Ovary (tissue), 9 donors: ENCODE measurements around the gene NIPSNAP2. TPM values are rescaled to one million over a fixed set of nuclear protein-coding genes. Genes with fewer than 3 reads are reported as not detected.
"Not testable (repeated sequence)": the region's sequence is repeated elsewhere in the genome, so short reads cannot be mapped to it uniquely, and the experiment has no call there.

Source experiments
- DNase-seq, 5 donors: peaks; one replicate each; pipeline ENCODE4 v3.0.0-alpha.2; 2019 to 2020
- H3K27ac ChIP-seq, 2 donors: fragments of 200-600 bp; one replicate each; pipeline versions ENCODE4 v1.5.1 to v1.8.0; 2019 to 2022
- H3K27me3 ChIP-seq: fragments of 200-600 bp; one replicate; pipeline ENCODE4 v1.8.0; 2022
- H3K36me3 ChIP-seq: fragments of 200-600 bp; sonication (generic); one replicate; pipeline ENCODE4 v1.5.1; 2019
- H3K4me1 ChIP-seq: one replicate; pipeline ENCODE4 v1.8.1; 2013; ENCODE audit warnings: mild to moderate bottlenecking, moderate library complexity; ENCODE audit not compliant: insufficient read depth
- H3K4me3 ChIP-seq: fragments of 200-600 bp; sonication (generic); one replicate; pipeline ENCODE4 v1.5.1; 2017
- H3K9me3 ChIP-seq, 2 donors: fragments of 200-600 bp in 1 of 2; sonication (generic) in 1 of 2; one replicate each; pipeline versions ENCODE4 v1.5.1 to v1.8.1; 2013 to 2019; ENCODE audit warnings: mild to moderate bottlenecking in 1 of 2, moderate library complexity in 1 of 2
- EP300 ChIP-seq: sonication (generic); formaldehyde crosslinking; IDR thresholded peaks from one replicate; pipeline ENCODE4 v1.6.1; 2017; ENCODE audit warnings: antibody characterized with exemption
- POLR2A ChIP-seq: fragments of 450-650 bp; IDR thresholded peaks from one replicate; pipeline ENCODE4 v1.6.1; 2017; ENCODE audit warnings: antibody characterized with exemption, mild to moderate bottlenecking, moderate library complexity
- WGBS, 3 donors: extraction: QIAGEN DNeasy Blood & Tissue Kit in 1 of 3; methylation state at CpG; one replicate each; pipeline versions ENCODE4 v1.1.5 to v1.1.7; 2013 to 2017; 5-methylcytosine and 5-hydroxymethylcytosine counted together
- intact Hi-C, 4 donors: fragments of 100-400 bp; cut with DNase I; formaldehyde crosslinking; loops; one replicate each; pipeline versions ENCODE4 v1.11.0 to v1.15.1; 2022 to 2023
- polyA plus RNA-seq, 2 donors: library from polyadenylated mRNA; stranded (reverse); fragments of 200-250 nt in 1 of 2; fragments of 350-450 nt in 1 of 2; fragmentation: Illumina TruSeq in 1 of 2; extraction: RNeasy Lipid Tissue Mini Kit (QIAGEN cat#74804) in 1 of 2; gene quantifications; one replicate each; pipeline ENCODE4 v1.2.3, GENCODE V29; 2013 to 2014
- total RNA-seq, 7 donors: library from RNA; depleted of rRNA in 2 of 7; stranded (reverse); fragments of >200 nt in 2 of 7; fragmentation: NEBNext Ultra II Directional in 3 of 7; extraction: Animal tissue kit (Norgen Biotek cat#: 25700) in 3 of 7; gene quantifications; one replicate each; pipeline versions ENCODE4 v1.1.0 to v1.2.4, GENCODE V29; 2016 to 2023
- TF ChIP-seq, protein P1 (sequence below), 3 donors: fragments of 450-650 bp in 2 of 3; fragments of 200-600 bp in 1 of 3; IDR thresholded peaks; one replicate each; pipeline versions ENCODE4 v1.5.1 to v1.8.0; 2016 to 2022; ENCODE audit warnings: antibody characterized with exemption in 3 of 3, mild to moderate bottlenecking in 1 of 3
- donor health status: DM: no; HTN: no; CAD: no; lungs with moderate emphysema.
- donor health status: DM: no; HTN: no; CAD: no.
- donor health status: Bipolar disorder and iron deficiency.
- donor health status: DM: yes; HTN: yes; CAD: no.
- donor health status: DM: no; HTN: no; CAD: no.
- donor health status: DM: yes; HTN: yes; CAD: no.

The NIPSNAP2 gene
- total and polyA plus RNA-seq, 9 donors: 41.0 to 78.5 (median 56.9) TPM

DNA sequence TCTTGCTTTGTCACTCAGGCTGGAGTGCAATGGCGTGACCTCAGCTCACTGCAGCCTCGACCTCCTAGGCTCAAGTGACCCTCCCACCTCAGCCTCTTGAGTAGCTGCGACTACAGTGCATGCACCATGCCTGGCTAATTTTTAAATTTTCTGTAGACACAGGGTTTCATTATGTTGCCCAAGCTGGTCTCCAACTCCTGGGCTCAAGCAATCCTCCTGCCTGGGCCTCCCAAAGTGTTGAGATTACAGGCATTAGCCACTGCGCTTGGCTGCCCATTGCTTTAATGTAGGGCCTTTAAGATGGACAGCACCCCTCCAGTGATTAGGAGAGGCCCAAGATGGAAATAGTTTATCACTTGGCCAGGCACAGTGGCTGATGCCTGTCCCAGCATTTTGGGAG is 39.4 kb downstream of the NIPSNAP2 start:
- no peak for TF ChIP-seq POLR2A
- TF ChIP-seq, protein P1, sequence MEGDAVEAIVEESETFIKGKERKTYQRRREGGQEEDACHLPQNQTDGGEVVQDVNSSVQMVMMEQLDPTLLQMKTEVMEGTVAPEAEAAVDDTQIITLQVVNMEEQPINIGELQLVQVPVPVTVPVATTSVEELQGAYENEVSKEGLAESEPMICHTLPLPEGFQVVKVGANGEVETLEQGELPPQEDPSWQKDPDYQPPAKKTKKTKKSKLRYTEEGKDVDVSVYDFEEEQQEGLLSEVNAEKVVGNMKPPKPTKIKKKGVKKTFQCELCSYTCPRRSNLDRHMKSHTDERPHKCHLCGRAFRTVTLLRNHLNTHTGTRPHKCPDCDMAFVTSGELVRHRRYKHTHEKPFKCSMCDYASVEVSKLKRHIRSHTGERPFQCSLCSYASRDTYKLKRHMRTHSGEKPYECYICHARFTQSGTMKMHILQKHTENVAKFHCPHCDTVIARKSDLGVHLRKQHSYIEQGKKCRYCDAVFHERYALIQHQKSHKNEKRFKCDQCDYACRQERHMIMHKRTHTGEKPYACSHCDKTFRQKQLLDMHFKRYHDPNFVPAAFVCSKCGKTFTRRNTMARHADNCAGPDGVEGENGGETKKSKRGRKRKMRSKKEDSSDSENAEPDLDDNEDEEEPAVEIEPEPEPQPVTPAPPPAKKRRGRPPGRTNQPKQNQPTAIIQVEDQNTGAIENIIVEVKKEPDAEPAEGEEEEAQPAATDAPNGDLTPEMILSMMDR (IDR thresholded peaks at IDR 0.05): no peak
- no peak for TF ChIP-seq EP300
- no peak overlapping the region for H3K4me3 ChIP-seq
- no peak overlapping the region for H3K27ac ChIP-seq
- no peaks in the 10 kb centered on the region for H3K9me3 ChIP-seq
- H3K36me3 ChIP-seq: no peaks in the 10 kb centered on the region
- WGBS, 3 donors: 78 to 82% (median 82%) methylated on average over 4 of the region's 4 CpGs
- no peaks in the 10 kb centered on the region for H3K27me3 ChIP-seq
- intact Hi-C loops: loop anchor here in 2 of 4 donors (10.0 kb wide), 1 partner anchor 71 kb away; no protein-coding TSS in a partner anchor
- H3K4me1 ChIP-seq: peaks cover 2% of the 10 kb centered on the region
- DNase-seq: no peak

GRCh38 chr7:56007167-56007652 is 42.8 kb downstream of the NIPSNAP2 start:
- Histone ChIP-seq H3K27ac (no peak overlapping the region), H3K4me3 (no peak overlapping the region), H3K4me1 (peaks cover 2% of the 10 kb centered on the region), H3K9me3 (no peaks in the 10 kb centered on the region), H3K27me3 (no peaks in the 10 kb centered on the region), H3K36me3 (no peaks in the 10 kb centered on the region)
- 85 to 89% (median 86%) methylated on average over 4 of the region's 4 CpGs for WGBS, 3 donors
- no peak for TF ChIP-seq EP300
- TF ChIP-seq, protein P1 (IDR thresholded peaks at IDR 0.05): no peak
- TF ChIP-seq POLR2A: no peak
- no peak for DNase-seq
- intact Hi-C loops: loop anchor here in 2 of 4 donors (10.0 kb wide), 1 partner anchor 68 kb away; no protein-coding TSS in a partner anchor

GRCh38 chr7:56007891-56008290 is 43.5 kb downstream of the NIPSNAP2 start:
- no peak for DNase-seq
- TF ChIP-seq, protein P1 (IDR thresholded peaks at IDR 0.05): no peak
- TF ChIP-seq POLR2A (no peak), EP300 (no peak)
- Histone ChIP-seq H3K27me3 (no peaks in the 10 kb centered on the region), H3K4me3 (no peak overlapping the region), H3K36me3 (no peaks in the 10 kb centered on the region), H3K27ac (no peak overlapping the region), H3K9me3 (no peaks in the 10 kb centered on the region), H3K4me1 (peaks cover 2% of the 10 kb centered on the region)
- intact Hi-C loops: loop anchor here in 2 of 4 donors (10.0 kb wide), 1 partner anchor 67 kb away; no protein-coding TSS in a partner anchor
- 89 to 90% (median 89%) methylated on average over 9 of the region's 9 CpGs for WGBS, 3 donors

DNA sequence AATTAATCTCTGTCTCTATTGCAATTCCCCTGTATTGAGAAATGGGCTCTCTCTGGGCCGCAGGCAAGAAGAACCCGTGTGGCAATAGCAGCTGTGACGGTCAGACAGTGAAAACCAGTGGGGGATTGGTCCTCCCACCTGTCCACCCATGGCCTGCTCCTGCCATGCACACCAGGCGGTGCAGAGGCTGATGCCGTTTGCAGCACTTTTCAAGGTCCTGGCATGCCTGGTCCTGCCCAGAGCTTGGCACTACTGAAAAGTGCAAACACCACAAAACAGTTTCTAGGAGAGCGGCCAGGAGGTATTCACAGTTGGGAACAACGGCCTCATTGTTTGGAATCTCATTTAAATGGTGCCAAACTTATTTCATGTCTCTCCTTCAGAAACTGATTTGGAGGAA is 45.3 kb downstream of the NIPSNAP2 start:
- 70 to 83% (median 74%) methylated on average over 7 of the region's 7 CpGs for WGBS, 3 donors
- DNase-seq: no peak
- intact Hi-C loops: loop anchor here in 2 of 4 donors (10.0 kb wide), 1 partner anchor 65 kb away; no protein-coding TSS in a partner anchor

DNA sequence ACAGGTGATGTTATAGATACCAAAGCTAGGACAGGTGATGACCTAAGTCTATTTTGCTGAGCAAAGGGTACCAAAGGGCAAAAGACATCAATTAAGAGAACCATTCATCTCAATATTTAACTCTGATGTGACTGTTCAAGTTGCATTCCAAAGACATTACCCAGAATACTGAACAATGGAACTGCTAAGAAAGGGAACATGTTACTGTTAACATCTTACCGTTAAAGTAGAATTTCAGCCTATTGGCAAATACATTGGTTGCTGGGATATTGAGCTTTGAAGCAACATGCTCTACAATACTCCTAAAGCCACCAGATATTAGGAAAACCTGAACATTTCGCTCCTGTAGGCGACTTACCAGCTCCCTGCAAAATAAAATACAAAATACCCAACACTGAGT is 52.6 kb downstream of the NIPSNAP2 start:
- DNase-seq, H3K4me1 ChIP-seq, H3K27ac ChIP-seq, H3K4me3 ChIP-seq, H3K9me3 ChIP-seq, intact Hi-C loops, H3K27me3 ChIP-seq, H3K36me3 ChIP-seq: not testable (repeated sequence)
- WGBS, 3 donors: 93 to 96% (median 94%) methylated on average over 3 of the region's 3 CpGs

More for the DNA sequence above, 45.3 kb downstream of the NIPSNAP2 start:
- H3K4me3 ChIP-seq: no peak overlapping the region
- H3K9me3 ChIP-seq: no peaks in the 10 kb centered on the region
- peaks cover 2% of the 10 kb centered on the region for H3K4me1 ChIP-seq
- no peak overlapping the region for H3K27ac ChIP-seq
- H3K27me3 ChIP-seq: no peaks in the 10 kb centered on the region
- no peaks in the 10 kb centered on the region for H3K36me3 ChIP-seq
- TF ChIP-seq, protein P1 (IDR thresholded peaks at IDR 0.05): no peak
- TF ChIP-seq EP300: no peak
